Prostate gland (tissue), 2 donors: Measurements from ENCODE around the gene ACER3. TPM values are rescaled to one million over a fixed set of nuclear protein-coding genes. Genes with fewer than 3 reads are reported as not detected.

Experiments used
- DNase-seq: peaks from one replicate; pipeline ENCODE4 v3.0.0-alpha.2; 2019; ENCODE audit warnings: low spot score
- H3K27ac ChIP-seq, 2 donors: fragments of 200-600 bp; sonication (generic); 2 replicates each; pipeline ENCODE4 v1.5.1; 2017 to 2019
- H3K27me3 ChIP-seq: fragments of 200-600 bp; sonication (generic); replicated peaks from 2 replicates; pipeline ENCODE4 v1.5.1; 2019; ENCODE audit not compliant: insufficient read depth
- H3K36me3 ChIP-seq, 2 donors: fragments of 200-600 bp; sonication (generic); 1 replicate in 1 of 2; 2 replicates in 1 of 2; pipeline versions ENCODE4 v1.5.1 to v1.8.1; 2017 to 2019
- H3K4me1 ChIP-seq: fragments of 200-600 bp; sonication (generic); replicated peaks from 2 replicates; pipeline ENCODE4 v1.5.1; 2019
- H3K4me3 ChIP-seq, 2 donors: fragments of 200-600 bp; sonication (generic); 2 replicates each; pipeline ENCODE4 v1.5.1; 2017 to 2019
- H3K9me3 ChIP-seq: fragments of 200-600 bp; sonication (generic); 2 replicates; pipeline ENCODE4 v1.5.1; 2017
- CTCF ChIP-seq, 4 experiments: fragments of 200-600 bp in 2 of 4; fragments of 450-650 bp in 2 of 4; sonication (generic) in 2 of 4; IDR thresholded peaks; 1 replicate in 3 of 4; 2 replicates in 1 of 4; pipeline ENCODE4 v1.5.1; 2016 to 2019; ENCODE audit warnings: antibody characterized with exemption in 4 of 4, mild to moderate bottlenecking in 2 of 4, moderate library complexity in 2 of 4
- POLR2A ChIP-seq: fragments of 450-650 bp; IDR thresholded peaks from one replicate; pipeline ENCODE4 v1.6.1; 2016; ENCODE audit warnings: antibody characterized with exemption, mild to moderate bottlenecking
- POLR2AphosphoS5 ChIP-seq: sonication (generic); formaldehyde crosslinking; IDR thresholded peaks from one replicate; pipeline ENCODE4 v1.6.1; 2017; ENCODE audit warnings: antibody characterized with exemption
- WGBS: methylation state at CpG from one replicate; pipeline ENCODE4 v1.1.5; 2018; 5-methylcytosine and 5-hydroxymethylcytosine counted together
- intact Hi-C: fragments of 100-400 bp; cut with DNase I; formaldehyde crosslinking; loops from one replicate; pipeline ENCODE4 v1.14.2; 2022
- total RNA-seq, 2 donors: library from RNA; depleted of rRNA; stranded (reverse); fragments of >200 nt; gene quantifications; one replicate each; pipeline ENCODE4 v1.1.0, GENCODE V29; 2016

ACER3 gene
- total RNA-seq, 2 donors from 2014 or later = 11.3 to 11.9 TPM

- no peak for TF ChIP-seq POLR2AphosphoS5
- TF ChIP-seq CTCF (IDR thresholded peaks at IDR 0.05) = no peak
- TF ChIP-seq POLR2A = no peak
- intact Hi-C loops = no loop called here
- no peaks in the 10 kb centered on the region for H3K36me3 ChIP-seq
- no peak for DNase-seq
- no peak overlapping the region for H3K4me3 ChIP-seq
- H3K27me3 ChIP-seq = no peaks in the 10 kb centered on the region
- H3K4me1 ChIP-seq = peaks cover 4% of the 10 kb centered on the region
- H3K27ac ChIP-seq = no peak overlapping the region
- no peaks in the 10 kb centered on the region for H3K9me3 ChIP-seq
- 89% methylated on average over 3 of the region's 3 CpGs for WGBS
Observed at GRCh38 chr11:77056814-77057402, 196.2 kb downstream of the ACER3 start.

GRCh38 chr11:77057938-77058474, 197.3 kb downstream of the ACER3 start:
- Histone ChIP-seq H3K27ac (no peak overlapping the region), H3K4me3 (no peak overlapping the region), H3K9me3 (no peaks in the 10 kb centered on the region), H3K27me3 (no peaks in the 10 kb centered on the region), H3K36me3 (no peaks in the 10 kb centered on the region), H3K4me1 (peaks cover 4% of the 10 kb centered on the region)
- DNase-seq = no peak
- intact Hi-C loops = no loop called here
- WGBS = 79% methylated on average over 9 of the region's 9 CpGs
- TF ChIP-seq POLR2AphosphoS5 (no peak), POLR2A (no peak), CTCF (IDR thresholded peaks at IDR 0.05) (no peak)

- H3K4me3 ChIP-seq = no peak overlapping the region
- intact Hi-C loops = no loop called here
- 92% methylated on average over 2 of the region's 2 CpGs for WGBS
- no peak overlapping the region for H3K27ac ChIP-seq
- H3K9me3 ChIP-seq = no peaks in the 10 kb centered on the region
- no peaks in the 10 kb centered on the region for H3K36me3 ChIP-seq
- no peaks in the 10 kb centered on the region for H3K27me3 ChIP-seq
- TF ChIP-seq CTCF (IDR thresholded peaks at IDR 0.05) (no peak), POLR2A (no peak), POLR2AphosphoS5 (no peak)
- no peak for DNase-seq
- H3K4me1 ChIP-seq = peaks cover 4% of the 10 kb centered on the region
Observed at GRCh38 chr11:77058900-77059299, 198.2 kb downstream of the ACER3 start.

- 93% methylated on average over 5 of the region's 5 CpGs for WGBS
- no peaks in the 10 kb centered on the region for H3K36me3 ChIP-seq
- no peak overlapping the region for H3K4me3 ChIP-seq
- H3K4me1 ChIP-seq = peaks cover 4% of the 10 kb centered on the region
- H3K27me3 ChIP-seq = no peaks in the 10 kb centered on the region
- H3K9me3 ChIP-seq = no peaks in the 10 kb centered on the region
- H3K27ac ChIP-seq = peak overlapping the region in 1 of 2 donors; percentile 81
- no peak for TF ChIP-seq POLR2A
- no peak for TF ChIP-seq CTCF (IDR thresholded peaks at IDR 0.05)
- TF ChIP-seq POLR2AphosphoS5 = no peak
- DNase-seq = no peak
- intact Hi-C loops = no loop called here
Observed at GRCh38 chr11:77059806-77060205, 199.1 kb downstream of the ACER3 start.

- 83% methylated on average over 4 of the region's 4 CpGs for WGBS
- Histone ChIP-seq H3K27me3 (no peaks in the 10 kb centered on the region), H3K4me3 (no peak overlapping the region), H3K27ac (peak overlapping the region in 1 of 2 donors; percentile 81), H3K36me3 (no peaks in the 10 kb centered on the region), H3K4me1 (peaks cover 4% of the 10 kb centered on the region), H3K9me3 (no peaks in the 10 kb centered on the region)
- intact Hi-C loops = no loop called here
- TF ChIP-seq CTCF (IDR thresholded peaks at IDR 0.05) (no peak), POLR2A (no peak), POLR2AphosphoS5 (no peak)
- DNase-seq = no peak
Observed at GRCh38 chr11:77060234-77060633, 199.5 kb downstream of the ACER3 start.
